Progenitor cell of endocrine pancreas (in vitro differentiated cells): ENCODE data around the gene FAXDC2. TPM values are rescaled to one million over a fixed set of nuclear protein-coding genes. Genes with fewer than 3 reads are reported as not detected.
"Not testable (repeated sequence)": the region's sequence is repeated elsewhere in the genome, so short reads cannot be mapped to it uniquely, and the experiment has no call there.

Source experiments
- DNase-seq: peaks from one replicate; pipeline ENCODE4 v3.0.0; 2021; ENCODE audit warnings: low spot score; ENCODE audit not compliant: unreplicated experiment
- H3K27ac Mint-ChIP-seq: 2 replicates; pipeline ENCODE4 v1.8.0; 2021; ENCODE audit warnings: mild to moderate bottlenecking, moderate library complexity, mixed read lengths
- H3K27me3 Mint-ChIP-seq: 2 replicates; pipeline ENCODE4 v1.8.0; 2021; ENCODE audit warnings: mixed read lengths
- H3K36me3 Mint-ChIP-seq: 2 replicates; pipeline ENCODE4 v1.8.0; 2022; ENCODE audit warnings: mixed read lengths; ENCODE audit not compliant: insufficient read depth
- H3K4me1 Mint-ChIP-seq: 2 replicates; pipeline ENCODE4 v1.8.0; 2021; ENCODE audit warnings: low read depth, mixed read lengths
- H3K4me3 Mint-ChIP-seq: 2 replicates; pipeline ENCODE4 v1.8.0; 2021; ENCODE audit warnings: low read depth, mild to moderate bottlenecking, moderate library complexity, mixed read lengths
- H3K9me3 Mint-ChIP-seq: 2 replicates; pipeline ENCODE4 v1.8.0; 2021; ENCODE audit warnings: low read depth, mixed read lengths
- total RNA-seq: library from RNA; stranded (reverse); gene quantifications from 2 replicates; pipeline ENCODE4 v1.2.1, GENCODE V29; 2021
- TF ChIP-seq, protein P1 (sequence below): fragments of 200-600 bp; sonication (generic); IDR thresholded peaks from one replicate; pipeline ENCODE4 v1.5.0; 2021; ENCODE audit warnings: antibody characterized with exemption, mild to moderate bottlenecking; ENCODE audit not compliant: unreplicated experiment

Gene FAXDC2
- total RNA-seq, 1 donor from 2014 or later: 15.8 TPM

DNA sequence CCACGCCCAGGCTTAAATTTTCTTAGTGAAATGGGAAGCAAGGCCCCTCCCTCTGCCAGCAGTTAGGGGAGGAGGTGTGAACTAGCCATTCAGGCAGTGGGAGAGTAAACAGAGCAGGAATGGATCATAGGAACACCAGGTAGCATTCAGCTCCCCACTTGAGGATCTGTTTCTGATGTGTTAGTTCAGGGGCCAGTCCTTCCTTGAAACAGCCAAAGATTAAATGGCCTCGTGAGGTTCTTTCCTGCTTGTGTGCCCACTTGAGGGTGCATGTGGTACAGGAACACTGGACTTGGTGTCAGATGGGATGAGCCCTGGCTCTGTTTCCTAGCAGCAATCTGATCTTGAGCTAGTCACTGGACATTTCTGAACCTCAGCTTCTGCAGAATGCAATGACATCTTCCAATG lies 21.2 kb downstream of the FAXDC2 start:
- no peak overlapping the region for H3K4me3 Mint-ChIP-seq
- H3K27ac Mint-ChIP-seq: no peak overlapping the region
- DNase-seq: no peak
- H3K36me3 Mint-ChIP-seq: peaks cover 13% of the 10 kb centered on the region
- no peaks in the 10 kb centered on the region for H3K9me3 Mint-ChIP-seq
- peaks cover 2% of the 10 kb centered on the region for H3K4me1 Mint-ChIP-seq
- no peaks in the 10 kb centered on the region for H3K27me3 Mint-ChIP-seq
- TF ChIP-seq, protein P1, sequence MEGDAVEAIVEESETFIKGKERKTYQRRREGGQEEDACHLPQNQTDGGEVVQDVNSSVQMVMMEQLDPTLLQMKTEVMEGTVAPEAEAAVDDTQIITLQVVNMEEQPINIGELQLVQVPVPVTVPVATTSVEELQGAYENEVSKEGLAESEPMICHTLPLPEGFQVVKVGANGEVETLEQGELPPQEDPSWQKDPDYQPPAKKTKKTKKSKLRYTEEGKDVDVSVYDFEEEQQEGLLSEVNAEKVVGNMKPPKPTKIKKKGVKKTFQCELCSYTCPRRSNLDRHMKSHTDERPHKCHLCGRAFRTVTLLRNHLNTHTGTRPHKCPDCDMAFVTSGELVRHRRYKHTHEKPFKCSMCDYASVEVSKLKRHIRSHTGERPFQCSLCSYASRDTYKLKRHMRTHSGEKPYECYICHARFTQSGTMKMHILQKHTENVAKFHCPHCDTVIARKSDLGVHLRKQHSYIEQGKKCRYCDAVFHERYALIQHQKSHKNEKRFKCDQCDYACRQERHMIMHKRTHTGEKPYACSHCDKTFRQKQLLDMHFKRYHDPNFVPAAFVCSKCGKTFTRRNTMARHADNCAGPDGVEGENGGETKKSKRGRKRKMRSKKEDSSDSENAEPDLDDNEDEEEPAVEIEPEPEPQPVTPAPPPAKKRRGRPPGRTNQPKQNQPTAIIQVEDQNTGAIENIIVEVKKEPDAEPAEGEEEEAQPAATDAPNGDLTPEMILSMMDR: no peak

DNA sequence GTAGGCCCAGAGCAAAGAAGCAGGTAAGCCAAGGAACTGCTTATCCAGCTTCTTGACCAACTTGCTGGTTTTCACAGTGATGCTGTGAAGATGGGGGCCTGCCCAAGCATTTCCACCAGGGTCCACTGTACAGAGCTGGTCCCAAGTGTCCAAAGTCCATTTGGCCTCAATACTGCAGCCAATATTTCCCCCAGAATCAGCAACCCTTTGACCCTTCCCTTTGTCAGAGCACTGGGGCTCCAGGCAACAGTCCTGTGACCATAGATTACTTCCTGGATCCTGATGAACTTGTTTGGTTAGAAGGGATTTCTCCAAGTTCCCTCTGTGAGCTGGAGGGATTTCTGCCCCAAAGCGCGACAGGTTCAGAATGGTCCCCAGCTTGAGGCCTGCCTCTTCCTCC lies 26.3 kb downstream of the FAXDC2 start:
- Mint-ChIP-seq H3K4me3 (no peak overlapping the region), H3K4me1 (peaks cover 5% of the 10 kb centered on the region), H3K27ac (peak overlapping the region; percentile 50), H3K36me3 (peaks cover 16% of the 10 kb centered on the region), H3K9me3 (no peaks in the 10 kb centered on the region), H3K27me3 (no peaks in the 10 kb centered on the region)
- TF ChIP-seq, protein P1: no peak
- no peak for DNase-seq

DNA sequence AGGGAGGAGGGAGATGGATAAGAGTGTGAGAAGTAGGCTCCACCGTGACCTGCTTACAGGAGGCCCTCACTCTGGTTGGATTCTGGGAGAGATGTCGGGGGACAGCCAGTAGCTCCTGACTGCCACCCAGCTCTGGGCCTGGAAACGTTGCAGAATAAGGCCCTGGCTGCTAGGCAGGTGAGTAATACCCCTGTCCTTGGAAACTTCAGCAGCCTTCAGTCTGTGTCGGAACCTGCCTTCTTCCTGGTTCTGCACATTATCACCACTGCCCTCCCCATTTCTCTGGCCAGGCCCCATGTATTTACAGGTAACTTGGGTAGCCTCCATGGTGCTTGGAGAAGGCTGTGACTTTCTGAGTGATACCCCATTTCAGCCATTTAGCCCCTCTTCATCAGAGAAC lies 26.8 kb downstream of the FAXDC2 start:
- H3K4me1 Mint-ChIP-seq: peaks cover 5% of the 10 kb centered on the region
- no peaks in the 10 kb centered on the region for H3K27me3 Mint-ChIP-seq
- peaks cover 17% of the 10 kb centered on the region for H3K36me3 Mint-ChIP-seq
- H3K4me3 Mint-ChIP-seq: no peak overlapping the region
- peak overlapping the region; percentile 26 for H3K27ac Mint-ChIP-seq
- TF ChIP-seq, protein P1: no peak
- DNase-seq: no peak
- H3K9me3 Mint-ChIP-seq: no peaks in the 10 kb centered on the region

DNA sequence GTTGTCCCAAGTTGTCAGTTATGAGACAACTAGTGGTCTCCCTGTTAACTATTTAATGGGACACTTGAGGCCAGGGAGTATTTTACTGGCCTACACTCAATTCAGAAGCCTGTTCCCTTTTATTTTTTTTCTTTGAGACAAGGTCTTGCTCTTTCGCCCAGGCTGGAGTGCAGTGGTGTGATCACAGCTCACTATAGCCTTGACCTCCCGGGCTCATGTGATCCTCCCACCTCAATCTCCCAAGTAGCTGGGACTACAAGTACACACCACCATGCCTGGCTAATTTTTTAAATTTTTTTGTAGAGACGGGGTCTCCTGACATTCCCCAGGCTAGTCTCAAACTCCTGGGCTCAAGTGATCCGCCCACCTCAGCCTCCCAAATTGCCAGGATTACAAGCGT lies 27.5 kb downstream of the FAXDC2 start:
- not testable (repeated sequence) for H3K9me3 Mint-ChIP-seq, H3K4me3 Mint-ChIP-seq, H3K27me3 Mint-ChIP-seq, H3K4me1 Mint-ChIP-seq, DNase-seq
- peak overlapping the region; percentile 69 for H3K27ac Mint-ChIP-seq
- peaks cover 15% of the 10 kb centered on the region for H3K36me3 Mint-ChIP-seq

DNA sequence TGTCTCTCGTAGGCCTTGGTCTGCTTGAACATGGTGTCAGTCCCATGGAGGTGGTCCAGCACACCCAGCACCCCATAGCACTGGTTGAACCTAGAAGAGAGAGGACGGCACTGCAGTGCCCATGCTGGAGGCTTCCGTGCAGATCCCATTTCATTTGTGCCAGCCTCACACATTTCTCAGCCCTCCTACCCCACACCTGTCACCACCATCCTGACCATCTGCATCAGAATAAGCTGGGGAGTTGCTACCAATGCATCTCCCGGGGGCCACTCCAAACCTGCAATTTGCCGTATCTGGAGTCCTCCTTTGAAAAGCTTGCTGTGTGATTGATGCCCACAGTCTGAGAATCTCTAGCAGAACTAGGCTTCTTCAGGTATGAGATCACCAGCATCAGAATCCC lies 30.0 kb downstream of the FAXDC2 start:
- H3K36me3 Mint-ChIP-seq: peaks cover 20% of the 10 kb centered on the region
- H3K9me3 Mint-ChIP-seq: no peaks in the 10 kb centered on the region
- peak overlapping the region; percentile 54 for H3K27ac Mint-ChIP-seq

DNA sequence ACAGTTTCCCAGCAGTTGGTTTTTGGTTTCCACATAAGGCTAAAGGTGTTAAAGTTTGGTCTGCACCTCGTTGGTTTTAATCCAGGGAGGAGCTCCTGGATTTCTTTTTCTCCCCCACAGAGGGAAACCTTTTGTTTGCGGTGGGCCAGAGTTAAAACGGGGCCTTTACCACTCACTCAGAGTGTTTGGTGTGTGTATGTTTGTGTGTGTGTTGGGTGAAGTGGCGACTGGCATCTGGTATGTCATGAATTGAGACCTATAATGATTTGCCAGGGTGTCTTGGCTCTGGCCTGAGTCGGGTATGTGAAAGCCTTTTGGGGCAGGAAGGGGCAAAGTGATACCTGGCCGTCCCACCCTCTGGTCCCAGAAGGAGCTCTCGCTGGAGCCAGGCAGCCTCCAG lies 30.9 kb downstream of the FAXDC2 start:
- TF ChIP-seq, protein P1: no peak
- no peak for DNase-seq
- Mint-ChIP-seq H3K36me3 (peaks cover 29% of the 10 kb centered on the region), H3K9me3 (no peaks in the 10 kb centered on the region), H3K27me3 (no peaks in the 10 kb centered on the region), H3K4me3 (no peak overlapping the region), H3K4me1 (peaks cover 5% of the 10 kb centered on the region), H3K27ac (no peak overlapping the region)

More for the DNA sequence above, 30.0 kb downstream of the FAXDC2 start:
- Mint-ChIP-seq H3K4me1 (peaks cover 5% of the 10 kb centered on the region), H3K27me3 (no peaks in the 10 kb centered on the region), H3K4me3 (no peak overlapping the region)
- DNase-seq: no peak
- TF ChIP-seq, protein P1: no peak
